Colonic mucosa (tissue), 4 donors: Measurements from ENCODE around the gene OR10D3. TPM values are rescaled to one million over a fixed set of nuclear protein-coding genes. Genes with fewer than 3 reads are reported as not detected.

Experiments used
- DNase-seq: peaks from one replicate; pipeline ENCODE4 v3.0.0-alpha.2; 2020
- H3K27ac ChIP-seq: fragments of 200-600 bp; one replicate; pipeline ENCODE4 v1.8.0; 2021
- H3K27me3 ChIP-seq: fragments of 200-600 bp; one replicate; pipeline ENCODE4 v1.8.0; 2021
- H3K36me3 ChIP-seq: fragments of 200-600 bp; one replicate; pipeline ENCODE4 v1.8.0; 2021
- H3K4me1 ChIP-seq: fragments of 200-600 bp; one replicate; pipeline ENCODE4 v1.8.0; 2021; ENCODE audit warnings: mild to moderate bottlenecking
- H3K4me3 ChIP-seq: fragments of 200-600 bp; one replicate; pipeline ENCODE4 v1.8.0; 2021
- H3K9ac ChIP-seq, 2 donors: one replicate each; pipeline ENCODE4 v1.7.0; 2013; ENCODE audit warnings: control low read depth in 2 of 2, low read depth in 2 of 2, low read length in 2 of 2
- H3K9me3 ChIP-seq: fragments of 200-600 bp; one replicate; pipeline ENCODE4 v1.8.0; 2021
- intact Hi-C: fragments of 100-400 bp; cut with DNase I; formaldehyde crosslinking; loops from one replicate; pipeline ENCODE4 v1.14.1; 2022
- total RNA-seq, 2 donors: library from RNA; stranded (reverse); fragmentation: NEBNext Ultra II Directional in 1 of 2; extraction: Animal tissue kit (Norgen Biotek cat#: 25700) in 1 of 2; gene quantifications; one replicate each; pipeline ENCODE4 v1.2.1, GENCODE V29; 2021
- TF ChIP-seq, protein P1 (sequence below): fragments of 200-600 bp; IDR thresholded peaks from one replicate; pipeline ENCODE4 v1.8.0; 2022; ENCODE audit warnings: antibody characterized with exemption, mild to moderate bottlenecking
- donor health status: healthy.
- donor health status: DM: no; HTN: no; CAD: no.
- donor health status: DM: no; HTN: no; CAD: no.

OR10D3 gene
- total RNA-seq, 2 donors from 2014 or later = not detected

DNA sequence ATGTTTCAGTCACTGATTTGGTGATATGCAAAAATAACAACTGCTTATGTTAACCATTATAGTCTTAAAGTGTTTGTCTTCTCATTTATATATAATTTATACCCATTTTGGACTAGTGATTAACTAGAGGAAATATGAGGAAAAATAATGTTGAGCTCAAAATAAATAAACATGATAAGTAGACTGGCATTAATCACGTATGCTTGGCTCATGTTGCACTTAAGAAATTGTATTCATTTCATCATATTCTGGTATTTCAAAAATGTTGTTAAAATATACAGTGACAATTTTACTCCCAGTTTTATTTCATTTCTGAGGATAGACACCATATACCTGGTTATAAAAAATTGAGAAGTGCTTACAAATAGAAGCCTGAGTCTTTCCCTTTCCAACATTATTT, 3.8 kb upstream of the OR10D3 start:
- H3K4me1 ChIP-seq = no peaks in the 10 kb centered on the region
- no peaks in the 10 kb centered on the region for H3K27me3 ChIP-seq
- no peak overlapping the region for H3K9ac ChIP-seq
- TF ChIP-seq, protein P1, sequence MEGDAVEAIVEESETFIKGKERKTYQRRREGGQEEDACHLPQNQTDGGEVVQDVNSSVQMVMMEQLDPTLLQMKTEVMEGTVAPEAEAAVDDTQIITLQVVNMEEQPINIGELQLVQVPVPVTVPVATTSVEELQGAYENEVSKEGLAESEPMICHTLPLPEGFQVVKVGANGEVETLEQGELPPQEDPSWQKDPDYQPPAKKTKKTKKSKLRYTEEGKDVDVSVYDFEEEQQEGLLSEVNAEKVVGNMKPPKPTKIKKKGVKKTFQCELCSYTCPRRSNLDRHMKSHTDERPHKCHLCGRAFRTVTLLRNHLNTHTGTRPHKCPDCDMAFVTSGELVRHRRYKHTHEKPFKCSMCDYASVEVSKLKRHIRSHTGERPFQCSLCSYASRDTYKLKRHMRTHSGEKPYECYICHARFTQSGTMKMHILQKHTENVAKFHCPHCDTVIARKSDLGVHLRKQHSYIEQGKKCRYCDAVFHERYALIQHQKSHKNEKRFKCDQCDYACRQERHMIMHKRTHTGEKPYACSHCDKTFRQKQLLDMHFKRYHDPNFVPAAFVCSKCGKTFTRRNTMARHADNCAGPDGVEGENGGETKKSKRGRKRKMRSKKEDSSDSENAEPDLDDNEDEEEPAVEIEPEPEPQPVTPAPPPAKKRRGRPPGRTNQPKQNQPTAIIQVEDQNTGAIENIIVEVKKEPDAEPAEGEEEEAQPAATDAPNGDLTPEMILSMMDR = no peak
- no peak overlapping the region for H3K27ac ChIP-seq
- intact Hi-C loops = no loop called here
- H3K9me3 ChIP-seq = no peaks in the 10 kb centered on the region
- H3K36me3 ChIP-seq = no peaks in the 10 kb centered on the region
- no peak overlapping the region for H3K4me3 ChIP-seq
- DNase-seq = no peak

DNA sequence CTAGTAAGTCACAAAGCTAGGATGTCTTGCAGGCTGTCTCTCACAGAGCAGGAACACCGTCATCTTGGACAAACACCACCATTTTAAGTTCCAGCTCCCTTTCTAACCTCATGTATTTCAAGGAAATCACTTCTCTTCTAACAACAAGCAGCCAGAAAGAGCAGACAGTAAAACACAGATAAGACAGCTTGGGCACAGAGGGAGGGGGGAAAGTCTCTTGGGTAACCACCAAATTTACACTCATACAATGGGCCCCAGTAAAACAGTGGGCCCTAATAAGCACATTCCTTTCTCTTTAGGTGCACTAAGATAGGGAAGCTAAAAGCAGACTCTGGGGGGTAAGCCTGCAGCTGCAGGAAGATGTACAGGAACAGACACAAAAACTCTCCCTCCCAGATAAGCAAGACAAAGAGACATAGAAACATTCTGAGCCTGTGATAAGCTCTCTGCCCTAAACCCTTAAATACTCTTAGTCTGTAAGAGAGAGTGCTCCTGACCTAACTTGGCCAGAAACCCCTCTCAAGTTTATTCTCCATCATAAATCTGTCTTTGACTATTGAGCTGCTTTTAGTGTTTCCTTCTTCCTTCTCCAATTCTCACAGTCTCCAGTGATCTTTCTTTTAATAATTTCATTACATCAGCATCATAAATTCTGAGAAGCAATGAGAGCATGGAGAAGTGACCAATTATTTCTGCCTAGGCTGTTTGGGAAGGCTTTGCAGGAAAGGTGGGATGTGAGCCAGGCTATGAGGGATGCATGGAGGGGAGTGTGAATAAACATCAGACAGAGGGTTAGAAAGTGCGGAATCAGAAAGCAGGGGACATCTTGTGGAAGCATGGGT, 7.4 kb downstream of the OR10D3 start:
- Histone ChIP-seq H3K4me3 (no peak overlapping the region), H3K9me3 (no peaks in the 10 kb centered on the region), H3K9ac (no peak overlapping the region), H3K4me1 (no peaks in the 10 kb centered on the region), H3K27me3 (no peaks in the 10 kb centered on the region), H3K36me3 (no peaks in the 10 kb centered on the region), H3K27ac (no peak overlapping the region)
- DNase-seq = no peak
- intact Hi-C loops = loop anchor here (10.0 kb wide), 1 partner anchor 86 kb away; no protein-coding TSS in a partner anchor
- TF ChIP-seq, protein P1 = no peak

DNA sequence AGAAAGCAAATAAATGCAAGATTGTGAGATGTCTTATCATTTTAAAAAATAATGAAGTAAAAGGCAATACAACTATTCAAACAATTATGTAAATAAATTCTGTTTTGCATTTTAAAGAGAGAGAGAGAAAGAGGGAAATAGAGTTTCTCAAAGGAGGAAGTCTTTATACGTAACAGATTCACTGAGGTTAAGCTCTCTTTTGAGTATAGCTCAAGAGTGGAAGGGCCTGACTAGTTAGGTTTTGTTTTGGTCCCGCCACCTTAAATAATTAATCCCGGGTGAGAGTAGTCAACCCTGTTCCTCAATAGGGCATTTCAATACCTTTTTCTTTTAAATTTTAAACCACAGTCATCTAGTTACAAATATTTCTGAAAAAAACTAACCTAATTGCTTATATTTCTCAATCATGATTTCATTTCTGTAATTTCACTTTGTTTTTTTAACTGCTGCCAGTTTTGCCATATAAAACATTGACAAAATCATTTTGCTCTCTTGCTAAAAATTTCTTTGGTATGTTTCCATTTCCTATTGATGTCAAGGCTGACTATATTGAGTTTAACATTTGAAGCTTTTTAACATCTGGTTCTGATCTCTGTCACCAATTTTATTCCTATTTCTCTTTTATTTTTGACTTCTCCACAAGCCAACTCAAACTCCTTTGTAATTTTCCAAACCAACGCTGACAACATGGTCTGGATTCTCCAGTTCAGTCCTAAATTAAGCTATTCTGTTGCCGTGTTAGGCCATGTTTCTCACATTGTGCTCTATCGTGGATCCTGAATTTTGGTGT, 10.3 kb downstream of the OR10D3 start:
- DNase-seq = no peak
- Histone ChIP-seq H3K27me3 (no peaks in the 10 kb centered on the region), H3K4me3 (no peak overlapping the region), H3K9ac (no peak overlapping the region), H3K9me3 (no peaks in the 10 kb centered on the region), H3K36me3 (no peaks in the 10 kb centered on the region), H3K4me1 (no peaks in the 10 kb centered on the region), H3K27ac (no peak overlapping the region)
- intact Hi-C loops = loop anchor here (2.0 to 10.0 kb wide), 2 partner anchors 89 to 123 kb away; no protein-coding TSS in a partner anchor
- TF ChIP-seq, protein P1 = no peak

GRCh38 chr11:124194293-124195188, 11.4 kb downstream of the OR10D3 start:
- no peak overlapping the region for H3K4me3 ChIP-seq
- H3K9me3 ChIP-seq = no peaks in the 10 kb centered on the region
- H3K4me1 ChIP-seq = no peaks in the 10 kb centered on the region
- H3K27me3 ChIP-seq = no peaks in the 10 kb centered on the region
- intact Hi-C loops = loop anchor here (2.0 to 10.0 kb wide), 2 partner anchors 90 to 124 kb away; no protein-coding TSS in a partner anchor
- no peak for DNase-seq
- H3K27ac ChIP-seq = no peak overlapping the region
- H3K9ac ChIP-seq = no peak overlapping the region
- TF ChIP-seq, protein P1 = no peak
- no peaks in the 10 kb centered on the region for H3K36me3 ChIP-seq
